ENCODE results near the gene SPATA32. TPM values are rescaled to one million over a fixed set of nuclear protein-coding genes. Genes with fewer than 3 reads are reported as not detected.

The SPATA32 gene
- total RNA-seq, 1 experiment from 2014 or later = 0.81 TPM

- Histone ChIP-seq H3K27me3 (ENCODE audit: insufficient read depth, low read length) (no peaks in the 10 kb centered on the region), H3K4me2 (ENCODE audit: insufficient read depth, insufficient read length, low read length) (no peak overlapping the region), H4K5ac (ENCODE audit: insufficient read length, low read depth, low read length) (no peak overlapping the region), H2BK12ac (ENCODE audit: insufficient read length, low read depth, low read length) (no peak overlapping the region), H3K23me2 (ENCODE audit: insufficient read length, low read depth, low read length, poor library complexity, severe bottlenecking) (no peaks in the 10 kb centered on the region), H2AK5ac (ENCODE audit: insufficient read length, low read length) (no peak overlapping the region), H4K91ac (ENCODE audit: insufficient read length, low read depth, low read length) (no peak overlapping the region), H2AFZ (ENCODE audit: low read length) (no peak overlapping the region), H3K56ac (ENCODE audit: insufficient read length, low read depth, low read length) (no peak overlapping the region), H3K9ac (ENCODE audit: extremely low read depth, insufficient read length, low read length) (no peak overlapping the region), H3K79me1 (ENCODE audit: insufficient read depth, low read depth, low read length, poor library complexity, severe bottlenecking) (no peaks in the 10 kb centered on the region), H3K9me3 (ENCODE audit: control insufficient read depth, low read depth, low read length) (no peaks in the 10 kb centered on the region), H2BK120ac (ENCODE audit: low read depth, low read length, poor library complexity, severe bottlenecking) (no peak overlapping the region), H3K79me2 (ENCODE audit: insufficient read depth, low read length) (no peaks in the 10 kb centered on the region), H2BK5ac (ENCODE audit: insufficient read length, low read length) (no peak overlapping the region), H2BK15ac (ENCODE audit: low read depth, low read length) (no peak overlapping the region), H3K4me1 (ENCODE audit: insufficient read depth, low read length) (no peaks in the 10 kb centered on the region), H3K27ac (ENCODE audit: insufficient read length, low read depth, low read length) (no peak overlapping the region), H4K8ac (replicated peaks; ENCODE audit: insufficient read length, low read depth, low read length) (no peak overlapping the region), H3T11ph (ENCODE audit: low read length) (no peak overlapping the region), H2BK20ac (ENCODE audit: low read depth, low read length, poor library complexity, severe bottlenecking) (no peak overlapping the region), H4K20me1 (ENCODE audit: control insufficient read depth, insufficient read depth, insufficient read length) (no peaks in the 10 kb centered on the region), H3K4ac (ENCODE audit: low read depth, low read length) (no peak overlapping the region), H3K23ac (ENCODE audit: insufficient read length, low read depth, low read length) (no peak overlapping the region), H3K18ac (ENCODE audit: insufficient read length, low read depth, low read length) (no peak overlapping the region), H3K14ac (ENCODE audit: insufficient read depth, low read length) (no peak overlapping the region)
- Mint-ChIP-seq H3K4me3 (no peak overlapping the region), H3K27me3 (ENCODE audit: low read depth) (no peaks in the 10 kb centered on the region), H3K9me3 (no peaks in the 10 kb centered on the region), H3K4me1 (peaks cover 7 to 14% of the 10 kb centered on the region in 2 experiments), H3K27ac (no peak overlapping the region), H3K36me3 (ENCODE audit: insufficient read depth in 1 of 3, low read depth in 3 of 3) (peaks cover 0 to 12% (median 3%) of the 10 kb centered on the region in 3 experiments; a peak in 4 of 7 replicates)
- no peak for DNase-seq
- no peak for TF ChIP-seq CTCF (conservative IDR thresholded peaks at IDR 0.05)
- no CpG with 5 or more reads among the region's 6 CpGs for whole genome bisulfite sequencing (ENCODE audit: extremely low coverage, insufficient read length, low lambda C conversion rate)
Observed at GRCh38 chr17:45276031-45276430, 14.1 kb upstream of the SPATA32 start.
